ENCODE results near the gene BCKDHA.
"Not testable (repeated sequence)": the region's sequence is repeated elsewhere in the genome, so short reads cannot be mapped to it uniquely, and the experiment has no call there.

The BCKDHA gene

GRCh38 chr19:41431426-41432386, 34.1 kb downstream of the BCKDHA start:
- no peaks in the 10 kb centered on the region for H3K27me3 ChIP-seq (replicated peaks)
- no peak overlapping the region for H3K4me3 ChIP-seq (ENCODE audit: low read depth, low read length)
- in situ Hi-C loops (cut with HindIII; ENCODE audit: low pct_ligation_motif_present, low sequenced_read_pairs), result no loop called here
- DNase-seq, result peak; percentile 33
- H3K36me3 ChIP-seq (replicated peaks), result peaks cover 18% of the 10 kb centered on the region
- H3K27ac ChIP-seq, result no peak overlapping the region
- peak; percentile 62 for TF ChIP-seq CTCF (IDR thresholded peaks at IDR 0.05; ENCODE audit: low read depth, low read length, missing control alignments)

GRCh38 chr19:41433171-41433570, 35.6 kb downstream of the BCKDHA start:
- DNase-seq, result no peak
- no peak for TF ChIP-seq CTCF (IDR thresholded peaks at IDR 0.05; ENCODE audit: low read depth, low read length, missing control alignments)
- in situ Hi-C loops (cut with HindIII; ENCODE audit: low pct_ligation_motif_present, low sequenced_read_pairs), result no loop called here
- Histone ChIP-seq H3K27ac (no peak overlapping the region), H3K36me3 (replicated peaks) (peaks cover 18% of the 10 kb centered on the region), H3K4me3 (ENCODE audit: low read depth, low read length) (no peak overlapping the region), H3K27me3 (replicated peaks) (no peaks in the 10 kb centered on the region)

- no peak overlapping the region for H3K27ac ChIP-seq
- no peak for TF ChIP-seq CTCF (IDR thresholded peaks at IDR 0.05; ENCODE audit: low read depth, low read length, missing control alignments)
- no peak for DNase-seq
- H3K4me3 ChIP-seq (ENCODE audit: low read depth, low read length), result no peak overlapping the region
- peaks cover 18% of the 10 kb centered on the region for H3K36me3 ChIP-seq (replicated peaks)
- in situ Hi-C loops (cut with HindIII; ENCODE audit: low pct_ligation_motif_present, low sequenced_read_pairs), result no loop called here
- H3K27me3 ChIP-seq (replicated peaks), result no peaks in the 10 kb centered on the region
These were observed 36.8 kb downstream of the BCKDHA start for GRCh38 chr19:41434450-41434849.

GRCh38 chr19:41435376-41435775, 37.8 kb downstream of the BCKDHA start:
- DNase-seq; in situ Hi-C loops (cut with HindIII; ENCODE audit: low pct_ligation_motif_present, low sequenced_read_pairs); H3K27me3 ChIP-seq (replicated peaks); H3K4me3 ChIP-seq (ENCODE audit: low read depth, low read length); H3K27ac ChIP-seq: not testable (repeated sequence)
- H3K36me3 ChIP-seq (replicated peaks), result peaks cover 18% of the 10 kb centered on the region

GRCh38 chr19:41435936-41436673, 38.5 kb downstream of the BCKDHA start:
- H3K36me3 ChIP-seq (replicated peaks), result peaks cover 16% of the 10 kb centered on the region
- in situ Hi-C loops (cut with HindIII; ENCODE audit: low pct_ligation_motif_present, low sequenced_read_pairs), result no loop called here

More at GRCh38 chr19:41435936-41436673, 38.5 kb downstream of the BCKDHA start:
- peak; percentile 12 for TF ChIP-seq CTCF (IDR thresholded peaks at IDR 0.05; ENCODE audit: low read depth, low read length, missing control alignments)
- no peak for DNase-seq
- H3K27me3 ChIP-seq (replicated peaks), result no peaks in the 10 kb centered on the region
- no peak overlapping the region for H3K27ac ChIP-seq
- H3K4me3 ChIP-seq (ENCODE audit: low read depth, low read length), result no peak overlapping the region

Measured in brain microvascular endothelial cell (primary cell).